Neuronal stem cell (in vitro differentiated cells): ENCODE results near the gene HSF2BP.

Experiments used
- DNase-seq: peaks from one replicate; pipeline ENCODE4 v3.0.0-alpha.2; 2013; ENCODE audit warnings: low spot score
- H2AFZ ChIP-seq: one replicate; pipeline ENCODE4 v1.6.1; 2013; ENCODE audit warnings: mild to moderate bottlenecking, low read length, inconsistent platforms
- H2AK5ac ChIP-seq: 2 replicates; pipeline ENCODE4 v1.6.1; 2013; ENCODE audit warnings: low read depth, mild to moderate bottlenecking, inconsistent platforms, low read length, moderate library complexity, mixed read lengths
- H2BK120ac ChIP-seq: 2 replicates; pipeline ENCODE4 v1.6.1; 2013; ENCODE audit warnings: low read depth, mild to moderate bottlenecking, inconsistent platforms, low read length, moderate library complexity, mixed read lengths
- H2BK12ac ChIP-seq: one replicate; pipeline ENCODE4 v1.6.1; 2013; ENCODE audit warnings: low read length, inconsistent platforms
- H2BK15ac ChIP-seq: 2 replicates; pipeline ENCODE4 v1.6.1; 2013; ENCODE audit warnings: mild to moderate bottlenecking, low read length, inconsistent platforms, mixed read lengths
- H2BK5ac ChIP-seq: one replicate; pipeline ENCODE4 v1.6.1; 2013; ENCODE audit warnings: inconsistent platforms, mild to moderate bottlenecking, low read length, moderate library complexity
- H3K14ac ChIP-seq: one replicate; pipeline ENCODE4 v1.6.1; 2013; ENCODE audit warnings: low read length, inconsistent platforms
- H3K18ac ChIP-seq: 2 replicates; pipeline ENCODE4 v1.6.1; 2013; ENCODE audit warnings: low read length, inconsistent platforms
- H3K23ac ChIP-seq: 2 replicates; pipeline ENCODE4 v1.6.1; 2013; ENCODE audit warnings: low read depth, mild to moderate bottlenecking, mixed read lengths, low read length, inconsistent platforms; ENCODE audit not compliant: poor library complexity
- H3K27ac ChIP-seq: replicated peaks from 3 replicates; pipeline ENCODE4 v1.5.1; 2013; ENCODE audit warnings: low read length, inconsistent platforms
- H3K27me3 ChIP-seq, 3 experiments: 2 replicates each; pipeline ENCODE4 v1.6.1; 2013; ENCODE audit warnings: low read length in 3 of 3, mild to moderate bottlenecking in 2 of 3, inconsistent platforms in 1 of 3, low read depth in 1 of 3, mixed read lengths in 1 of 3, moderate library complexity in 1 of 3; ENCODE audit not compliant: control insufficient read depth in 3 of 3, insufficient read depth in 3 of 3
- H3K36me3 ChIP-seq, 2 donors: replicated peaks in 1 of 2; 2 replicates each; pipeline ENCODE4 v1.6.1; 2013; ENCODE audit warnings: low read length in 2 of 2; ENCODE audit not compliant: control insufficient read depth in 2 of 2, insufficient read depth in 2 of 2
- H3K4ac ChIP-seq: 2 replicates; pipeline ENCODE4 v1.6.1; 2013; ENCODE audit warnings: inconsistent platforms, mild to moderate bottlenecking, low read length, moderate library complexity
- H3K4me1 ChIP-seq, 2 donors: 1 replicate in 1 of 2; 2 replicates in 1 of 2; pipeline ENCODE4 v1.6.1; 2013; ENCODE audit warnings: low read length in 2 of 2, low read depth in 1 of 2; ENCODE audit not compliant: control insufficient read depth in 2 of 2, insufficient read depth in 1 of 2
- H3K4me2 ChIP-seq: one replicate; pipeline ENCODE4 v1.6.1; 2013; ENCODE audit warnings: mild to moderate bottlenecking, low read length, inconsistent platforms; ENCODE audit not compliant: insufficient read depth, poor library complexity, severe bottlenecking
- H3K4me3 ChIP-seq, 2 donors: 2 replicates each; pipeline ENCODE4 v1.5.1; 2013; ENCODE audit warnings: low read length in 2 of 2, mild to moderate bottlenecking in 2 of 2, inconsistent platforms in 1 of 2, moderate library complexity in 1 of 2
- H3K79me1 ChIP-seq: one replicate; pipeline ENCODE4 v1.6.1; 2013; ENCODE audit warnings: low read depth, mild to moderate bottlenecking, inconsistent platforms, low read length, moderate library complexity
- H3K9ac ChIP-seq: one replicate; pipeline ENCODE4 v1.6.1; 2013; ENCODE audit warnings: mild to moderate bottlenecking, low read depth, low read length, inconsistent platforms; ENCODE audit not compliant: poor library complexity
- H3K9me3 ChIP-seq, 2 donors: replicated peaks in 1 of 2; 2 replicates each; pipeline versions ENCODE3 to v1.6.1; 2013; ENCODE audit warnings: low read length in 2 of 2, mild to moderate bottlenecking in 2 of 2, inconsistent platforms in 1 of 2, low read depth in 1 of 2, mixed read lengths in 1 of 2, moderate library complexity in 1 of 2; ENCODE audit not compliant: control insufficient read depth in 2 of 2, insufficient read depth in 1 of 2
- H4K8ac ChIP-seq: one replicate; pipeline ENCODE4 v1.6.1; 2013; ENCODE audit warnings: low read depth, mild to moderate bottlenecking, inconsistent platforms, low read length, moderate library complexity
- H4K91ac ChIP-seq: one replicate; pipeline ENCODE4 v1.6.1; 2013; ENCODE audit warnings: low read length, low read depth, mild to moderate bottlenecking, inconsistent platforms; ENCODE audit not compliant: poor library complexity
- WGBS, 2 donors: extraction: QIAGEN DNeasy Blood & Tissue Kit; methylation state at CpG; one replicate each; pipeline ENCODE4 v1.1.7; 2013; ENCODE audit warnings: missing lambda C conversion rate in 2 of 2, mixed read lengths in 1 of 2; ENCODE audit not compliant: insufficient read length in 2 of 2, insufficient replicate concordance in 1 of 2; ENCODE audit errors: extremely low coverage in 2 of 2; 5-methylcytosine and 5-hydroxymethylcytosine counted together

Gene HSF2BP

GRCh38 chr21:43614839-43615238, 44.4 kb downstream of the HSF2BP start:
- Histone ChIP-seq H3K36me3 (no peaks in the 10 kb centered on the region), H4K91ac (no peak overlapping the region), H2AFZ (no peak overlapping the region), H2BK5ac (no peak overlapping the region), H3K27me3 (no peaks in the 10 kb centered on the region), H3K79me1 (no peaks in the 10 kb centered on the region), H3K14ac (no peak overlapping the region), H3K23ac (no peak overlapping the region), H3K4me3 (no peak overlapping the region), H2BK12ac (no peak overlapping the region), H2AK5ac (no peak overlapping the region), H3K9me3 (peaks cover 0 to under 1% of the 10 kb centered on the region in 2 donors), H2BK15ac (no peak overlapping the region), H3K27ac (no peak overlapping the region), H3K9ac (no peak overlapping the region), H2BK120ac (no peak overlapping the region), H3K4ac (no peak overlapping the region), H3K18ac (no peak overlapping the region), H4K8ac (no peak overlapping the region), H3K4me2 (no peak overlapping the region), H3K4me1 (peaks cover 0 to 2% of the 10 kb centered on the region in 2 donors)
- DNase-seq: no peak
- no CpG with 5 or more reads among the region's 5 CpGs for WGBS, 2 donors

GRCh38 chr21:43613755-43614638, 45.3 kb downstream of the HSF2BP start:
- Histone ChIP-seq H3K4me1 (peaks cover 0 to 2% of the 10 kb centered on the region in 2 donors), H2BK120ac (no peak overlapping the region), H2AFZ (no peak overlapping the region), H2AK5ac (no peak overlapping the region), H3K9me3 (no peaks in the 10 kb centered on the region), H3K4me3 (no peak overlapping the region), H3K18ac (no peak overlapping the region), H3K27ac (no peak overlapping the region), H3K14ac (no peak overlapping the region), H3K23ac (no peak overlapping the region), H2BK15ac (no peak overlapping the region), H4K8ac (no peak overlapping the region), H3K4ac (no peak overlapping the region), H3K36me3 (no peaks in the 10 kb centered on the region), H3K79me1 (no peaks in the 10 kb centered on the region), H2BK12ac (no peak overlapping the region), H2BK5ac (no peak overlapping the region), H3K27me3 (no peaks in the 10 kb centered on the region), H3K4me2 (no peak overlapping the region), H4K91ac (no peak overlapping the region), H3K9ac (no peak overlapping the region)
- DNase-seq: no peak
- WGBS, 2 donors: no CpG with 5 or more reads among the region's 8 CpGs

- no CpG with 5 or more reads among the region's 8 CpGs for whole genome bisulfite sequencing, 2 donors
- H3K14ac ChIP-seq: no peak overlapping the region
- DNase-seq: peak; percentile 32
- H3K27ac ChIP-seq: no peak overlapping the region
- H2AFZ ChIP-seq: peak overlapping the region; percentile 14
- H2BK15ac ChIP-seq: no peak overlapping the region
- peak overlapping the region; percentile 35 for H3K18ac ChIP-seq
- peaks cover 0 to 2% of the 10 kb centered on the region in 2 donors for H3K4me1 ChIP-seq
- H3K4me3 ChIP-seq: no peak overlapping the region
- H3K27me3 ChIP-seq: no peaks in the 10 kb centered on the region
- H4K91ac ChIP-seq: no peak overlapping the region
- H3K36me3 ChIP-seq: no peaks in the 10 kb centered on the region
- no peak overlapping the region for H4K8ac ChIP-seq
- H3K4me2 ChIP-seq: no peak overlapping the region
- no peak overlapping the region for H3K23ac ChIP-seq
- H2BK12ac ChIP-seq: no peak overlapping the region
- H2BK5ac ChIP-seq: no peak overlapping the region
- H3K4ac ChIP-seq: no peak overlapping the region
- H2AK5ac ChIP-seq: peak overlapping the region; percentile 43
- H2BK120ac ChIP-seq: no peak overlapping the region
- H3K79me1 ChIP-seq: no peaks in the 10 kb centered on the region
- no peak overlapping the region for H3K9ac ChIP-seq
- no peaks in the 10 kb centered on the region for H3K9me3 ChIP-seq
Measured at GRCh38 chr21:43611598-43612369, 47.5 kb downstream of the HSF2BP start.
